ENCODE data around the gene ARHGAP40. TPM values are rescaled to one million over a fixed set of nuclear protein-coding genes. Genes with fewer than 3 reads are reported as not detected.

ARHGAP40 gene
- polyA plus RNA-seq, 1 experiment = not detected

GRCh38 chr20:38558596-38559360, 42.8 kb upstream of the ARHGAP40 start:
- POLR2A ChIA-PET = no interaction called here
- H3K27me3 ChIP-seq (ENCODE audit: control insufficient read depth, insufficient read depth, low read length) = no peaks in the 10 kb centered on the region
- TF ChIP-seq CTCF (IDR thresholded peaks at IDR 0.05; ENCODE audit: low read depth, low read length) = no peak
- no peaks in the 10 kb centered on the region for H3K9me3 ChIP-seq (ENCODE audit: control insufficient read depth, insufficient read depth, low read length)
- no peak overlapping the region for H3K4me3 ChIP-seq (ENCODE audit: low read depth, low read length)
- no peak for DNase-seq (ENCODE audit: low read depth, low spot score)
- CTCF ChIA-PET = no interaction called here
- H3K27ac ChIP-seq (ENCODE audit: low read depth, low read length) = no peak overlapping the region

GRCh38 chr20:38559764-38560163, 41.8 kb upstream of the ARHGAP40 start:
- TF ChIP-seq CTCF (IDR thresholded peaks at IDR 0.05; ENCODE audit: low read depth, low read length) = no peak
- no peak overlapping the region for H3K4me3 ChIP-seq (ENCODE audit: low read depth, low read length)
- H3K27ac ChIP-seq (ENCODE audit: low read depth, low read length) = no peak overlapping the region
- ChIA-PET POLR2A (no interaction called here), CTCF (no interaction called here)
- H3K27me3 ChIP-seq (ENCODE audit: control insufficient read depth, insufficient read depth, low read length) = no peaks in the 10 kb centered on the region
- no peaks in the 10 kb centered on the region for H3K9me3 ChIP-seq (ENCODE audit: control insufficient read depth, insufficient read depth, low read length)
- no peak for DNase-seq (ENCODE audit: low read depth, low spot score)

- DNase-seq (ENCODE audit: low read depth, low spot score) = no peak
- POLR2A ChIA-PET = interaction anchor here (0.6 kb wide), 1 partner anchor 422 kb away, joined by 4 read pairs; no protein-coding TSS in a partner anchor
- H3K4me3 ChIP-seq (ENCODE audit: low read depth, low read length) = no peak overlapping the region
- no peaks in the 10 kb centered on the region for H3K9me3 ChIP-seq (ENCODE audit: control insufficient read depth, insufficient read depth, low read length)
- CTCF ChIA-PET = no interaction called here
- H3K27me3 ChIP-seq (ENCODE audit: control insufficient read depth, insufficient read depth, low read length) = no peaks in the 10 kb centered on the region
- no peak overlapping the region for H3K27ac ChIP-seq (ENCODE audit: low read depth, low read length)
- no peak for TF ChIP-seq CTCF (IDR thresholded peaks at IDR 0.05; ENCODE audit: low read depth, low read length)
Measured at GRCh38 chr20:38563802-38564431, 37.7 kb upstream of the ARHGAP40 start.

- DNase-seq (ENCODE audit: low read depth, low spot score) = no peak
- Histone ChIP-seq H3K27me3 (ENCODE audit: control insufficient read depth, insufficient read depth, low read length) (no peaks in the 10 kb centered on the region), H3K9me3 (ENCODE audit: control insufficient read depth, insufficient read depth, low read length) (no peaks in the 10 kb centered on the region), H3K4me3 (ENCODE audit: low read depth, low read length) (no peak overlapping the region), H3K27ac (ENCODE audit: low read depth, low read length) (no peak overlapping the region)
- CTCF ChIA-PET = no interaction called here
- TF ChIP-seq CTCF (IDR thresholded peaks at IDR 0.05; ENCODE audit: low read depth, low read length) = no peak
- POLR2A ChIA-PET = interaction anchor here (0.6 kb wide), 1 partner anchor 421 kb away, joined by 4 read pairs; no protein-coding TSS in a partner anchor
Measured at GRCh38 chr20:38564680-38565079, 36.9 kb upstream of the ARHGAP40 start.

- no peak for DNase-seq (ENCODE audit: low read depth, low spot score)
- ChIA-PET POLR2A (no interaction called here), CTCF (interaction anchor here (0.7 kb wide), 1 partner anchor 159 kb away, joined by 3 read pairs; no protein-coding TSS in a partner anchor)
- Histone ChIP-seq H3K27ac (ENCODE audit: low read depth, low read length) (no peak overlapping the region), H3K27me3 (ENCODE audit: control insufficient read depth, insufficient read depth, low read length) (no peaks in the 10 kb centered on the region), H3K4me3 (ENCODE audit: low read depth, low read length) (no peak overlapping the region), H3K9me3 (ENCODE audit: control insufficient read depth, insufficient read depth, low read length) (no peaks in the 10 kb centered on the region)
- TF ChIP-seq CTCF (IDR thresholded peaks at IDR 0.05; ENCODE audit: low read depth, low read length) = no peak
Measured at GRCh38 chr20:38566036-38566598, 35.5 kb upstream of the ARHGAP40 start.

All from AG04450 (cell line).